Fibroblast of lung (primary cell): ENCODE data around the gene PTPN21.

Experiments
- EZH2 ChIP-seq: IDR thresholded peaks from 2 replicates; pipeline ENCODE4 v1.5.1; 2012; ENCODE audit warnings: low read length, control low read depth, mild to moderate bottlenecking; ENCODE audit errors: missing control alignments
- TF ChIP-seq, protein P1 (sequence below), 2 donors: IDR thresholded peaks in 1 of 2; conservative IDR thresholded peaks in 1 of 2; 1 replicate in 1 of 2; 2 replicates in 1 of 2; pipeline ENCODE4 v1.5.1; 2011 to 2012; ENCODE audit warnings: low read length in 2 of 2, control low read depth in 1 of 2, inconsistent platforms in 1 of 2, low read depth in 1 of 2, mild to moderate bottlenecking in 1 of 2

DNA sequence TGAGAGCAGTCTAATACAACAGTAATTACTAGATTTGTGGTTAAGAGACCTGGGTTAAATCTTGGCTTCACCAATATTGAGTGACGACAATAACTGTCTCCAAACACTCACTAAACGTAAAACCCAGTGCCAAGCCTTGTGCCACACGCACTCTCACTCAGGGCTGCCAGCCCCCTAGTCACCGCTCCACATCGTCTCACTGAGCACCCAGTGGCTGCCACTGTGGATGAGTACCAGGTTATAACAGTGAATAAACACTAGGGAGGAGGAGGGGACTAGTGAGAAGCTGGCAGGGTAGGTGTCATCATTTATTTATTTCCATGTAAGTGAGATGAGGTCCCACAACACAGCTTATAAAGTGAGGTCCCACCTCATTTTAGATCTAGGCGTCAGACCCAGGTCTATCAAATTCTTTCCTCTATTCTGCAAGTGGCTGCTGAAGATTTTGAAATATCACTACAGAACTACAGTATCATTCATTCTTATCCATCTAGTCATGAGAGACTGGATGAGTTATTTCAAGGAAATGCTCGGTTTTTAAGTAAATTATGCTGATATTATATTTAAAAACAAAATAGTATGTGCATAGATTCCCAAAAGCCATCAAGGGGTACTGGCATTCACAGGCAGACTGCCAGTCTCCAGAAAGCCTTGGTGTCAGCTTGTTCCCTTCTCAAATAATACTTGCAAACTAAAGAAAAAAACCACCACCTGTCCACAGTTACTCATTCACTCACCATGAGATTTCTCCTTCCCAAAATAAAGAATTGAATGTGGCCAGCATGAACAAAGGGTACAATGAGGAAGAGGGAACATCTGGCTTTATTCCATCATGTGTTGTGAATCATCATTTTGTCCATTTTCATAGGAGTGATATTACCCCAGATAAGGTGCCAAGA is 84.0 kb downstream of the PTPN21 start:
- TF ChIP-seq, protein P1, sequence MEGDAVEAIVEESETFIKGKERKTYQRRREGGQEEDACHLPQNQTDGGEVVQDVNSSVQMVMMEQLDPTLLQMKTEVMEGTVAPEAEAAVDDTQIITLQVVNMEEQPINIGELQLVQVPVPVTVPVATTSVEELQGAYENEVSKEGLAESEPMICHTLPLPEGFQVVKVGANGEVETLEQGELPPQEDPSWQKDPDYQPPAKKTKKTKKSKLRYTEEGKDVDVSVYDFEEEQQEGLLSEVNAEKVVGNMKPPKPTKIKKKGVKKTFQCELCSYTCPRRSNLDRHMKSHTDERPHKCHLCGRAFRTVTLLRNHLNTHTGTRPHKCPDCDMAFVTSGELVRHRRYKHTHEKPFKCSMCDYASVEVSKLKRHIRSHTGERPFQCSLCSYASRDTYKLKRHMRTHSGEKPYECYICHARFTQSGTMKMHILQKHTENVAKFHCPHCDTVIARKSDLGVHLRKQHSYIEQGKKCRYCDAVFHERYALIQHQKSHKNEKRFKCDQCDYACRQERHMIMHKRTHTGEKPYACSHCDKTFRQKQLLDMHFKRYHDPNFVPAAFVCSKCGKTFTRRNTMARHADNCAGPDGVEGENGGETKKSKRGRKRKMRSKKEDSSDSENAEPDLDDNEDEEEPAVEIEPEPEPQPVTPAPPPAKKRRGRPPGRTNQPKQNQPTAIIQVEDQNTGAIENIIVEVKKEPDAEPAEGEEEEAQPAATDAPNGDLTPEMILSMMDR (conservative IDR thresholded peaks at IDR 0.05 in 1 of 2, IDR thresholded peaks at IDR 0.05 in 1 of 2; ENCODE audit: low read depth in 1 of 2, low read length in 2 of 2), result no peak
- TF ChIP-seq EZH2, result no peak
